ENCODE results near the gene HRH2.

DNA sequence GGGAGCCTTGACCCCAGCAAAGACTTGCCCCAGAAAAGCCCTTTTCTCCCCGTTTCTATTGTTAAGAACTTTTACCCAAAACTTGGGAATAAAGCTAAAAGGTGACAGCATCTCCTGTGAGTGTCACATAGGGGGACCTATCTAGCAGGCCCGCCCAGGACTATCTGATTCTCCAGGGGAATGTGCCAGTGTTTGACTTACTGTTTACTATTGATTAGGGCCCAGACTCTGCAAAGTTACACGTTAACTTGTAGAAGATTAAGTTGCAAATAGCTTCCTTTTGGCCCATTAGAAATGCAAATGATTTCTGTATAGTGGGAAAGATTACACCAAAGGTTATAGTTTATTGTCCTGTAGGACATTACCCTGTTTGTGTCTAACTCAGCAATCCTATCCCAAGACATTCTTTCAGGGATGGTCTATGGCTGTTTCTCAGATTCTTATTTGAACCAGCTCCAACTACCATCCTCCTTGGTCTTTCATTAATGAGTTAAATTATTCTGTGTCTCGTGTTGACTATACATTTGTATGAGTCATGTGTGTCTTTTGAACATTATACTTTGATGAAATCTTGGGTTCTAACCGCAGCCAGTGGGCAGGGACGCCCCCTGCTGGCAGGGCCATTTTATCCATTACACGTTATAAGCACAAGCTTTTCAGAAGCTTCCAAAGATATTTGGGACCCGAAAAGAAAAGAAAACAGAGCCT is 60.7 kb downstream of the HRH2 start:
- TF ChIP-seq CTCF (IDR thresholded peaks at IDR 0.05; ENCODE audit: low read depth, low read length, poor library complexity, severe bottlenecking) (peak; percentile 78), EZH2phosphoT487 (IDR thresholded peaks at IDR 0.05; ENCODE audit: borderline replicate concordance, low read length) (no peak)
